Measurements from ENCODE around the gene DOK4.
"Not testable (repeated sequence)": the region's sequence is repeated elsewhere in the genome, so short reads cannot be mapped to it uniquely, and the experiment has no call there.

The DOK4 gene

GRCh38 chr16:57503366-57503765 is 17.1 kb upstream of the DOK4 start:
- no peak for DNase-seq (ENCODE audit: low read depth)
- in situ Hi-C loops (cut with HindIII; ENCODE audit: low sequenced_read_pairs): no loop called here
- TF ChIP-seq CTCF (IDR thresholded peaks at IDR 0.05; ENCODE audit: low read depth, low read length, missing control alignments): no peak
- no peak overlapping the region for H3K4me3 ChIP-seq (ENCODE audit: low read depth, low read length)

- no peak for DNase-seq (ENCODE audit: low read depth)
- no peak overlapping the region for H3K4me3 ChIP-seq (ENCODE audit: low read depth, low read length)
- in situ Hi-C loops (cut with HindIII; ENCODE audit: low sequenced_read_pairs): no loop called here
- no peak for TF ChIP-seq CTCF (IDR thresholded peaks at IDR 0.05; ENCODE audit: low read depth, low read length, missing control alignments)
Measured at GRCh38 chr16:57502048-57502775, 15.9 kb upstream of the DOK4 start.

- no peak for DNase-seq (ENCODE audit: low read depth)
- H3K4me3 ChIP-seq (ENCODE audit: low read depth, low read length): no peak overlapping the region
- no peak for TF ChIP-seq CTCF (IDR thresholded peaks at IDR 0.05; ENCODE audit: low read depth, low read length, missing control alignments)
- in situ Hi-C loops (cut with HindIII; ENCODE audit: low sequenced_read_pairs): no loop called here
Measured at GRCh38 chr16:57501492-57501891, 15.2 kb upstream of the DOK4 start.

GRCh38 chr16:57500578-57501111 is 14.4 kb upstream of the DOK4 start:
- DNase-seq (ENCODE audit: low read depth): no peak
- no peak overlapping the region for H3K4me3 ChIP-seq (ENCODE audit: low read depth, low read length)
- in situ Hi-C loops (cut with HindIII; ENCODE audit: low sequenced_read_pairs): no loop called here
- no peak for TF ChIP-seq CTCF (IDR thresholded peaks at IDR 0.05; ENCODE audit: low read depth, low read length, missing control alignments)

GRCh38 chr16:57499941-57500340 is 13.6 kb upstream of the DOK4 start:
- DNase-seq (ENCODE audit: low read depth); H3K4me3 ChIP-seq (ENCODE audit: low read depth, low read length); in situ Hi-C loops (cut with HindIII; ENCODE audit: low sequenced_read_pairs): not testable (repeated sequence)

- no peak for DNase-seq (ENCODE audit: low read depth)
Measured at GRCh38 chr16:57498031-57498430, 11.7 kb upstream of the DOK4 start.

More at GRCh38 chr16:57498031-57498430, 11.7 kb upstream of the DOK4 start:
- in situ Hi-C loops (cut with HindIII; ENCODE audit: low sequenced_read_pairs): no loop called here
- H3K4me3 ChIP-seq (ENCODE audit: low read depth, low read length): no peak overlapping the region
- no peak for TF ChIP-seq CTCF (IDR thresholded peaks at IDR 0.05; ENCODE audit: low read depth, low read length, missing control alignments)
